ENCODE results near the gene STX12.

DNA sequence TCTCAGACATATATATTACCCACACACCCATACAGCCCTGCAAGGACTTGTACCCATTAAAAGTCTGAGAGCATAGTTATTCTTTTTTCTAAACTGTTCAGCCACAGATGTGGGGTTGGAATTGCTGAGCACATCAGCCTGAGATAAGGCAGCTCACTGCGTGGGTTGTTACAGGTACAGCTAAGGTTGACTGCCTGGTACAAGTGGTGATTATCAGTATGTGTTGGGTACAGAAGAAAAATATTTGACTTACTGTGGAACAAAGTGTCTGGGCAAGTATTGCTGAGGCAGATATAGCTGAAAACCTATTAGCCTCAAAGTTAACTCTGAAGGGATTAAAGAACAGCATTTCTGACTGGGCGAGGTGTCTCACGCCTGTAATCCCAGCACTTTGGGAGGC lies 5.0 kb downstream of the STX12 start:
- no peak for TF ChIP-seq CTCF (conservative IDR thresholded peaks at IDR 0.05; ENCODE audit: low read depth in 2 of 2)
- no peak for TF ChIP-seq POLR2AphosphoS5 (IDR thresholded peaks at IDR 0.05; ENCODE audit: low read depth)
- no peak for TF ChIP-seq CREB1 (CRISPR knock-in tag; IDR thresholded peaks at IDR 0.05; ENCODE audit: low read depth)
- TF ChIP-seq REST (IDR thresholded peaks at IDR 0.05; ENCODE audit: unreplicated experiment) = no peak

Measured in GM23338 (cell line).